Activated CD4-positive, alpha-beta T cell treated with anti-CD3 and anti-CD28 coated beads for 36 hours (primary cell): ENCODE results near the gene UBE2O. TPM values are rescaled to one million over a fixed set of nuclear protein-coding genes. Genes with fewer than 3 reads are reported as not detected.

Source experiments
- ATAC-seq: fragments of 200-7000 bp; cut with Tn5 transposase; one replicate; pipeline ENCODE4 v1.10.0; 2021; ENCODE audit warnings: mild to moderate bottlenecking, moderate library complexity
- CTCF ChIA-PET: fragments of 350-600 bp; sonication (Branson Sonifier 250); formaldehyde crosslinking; loops from one replicate; lab custom pipeline; 2021; ENCODE audit warnings: antibody characterized with exemption; lab: Charles Lee
- POLR2A ChIA-PET: fragments of 350-600 bp; sonication (Branson Sonifier 250); formaldehyde crosslinking; loops from one replicate; lab custom pipeline; 2021; ENCODE audit warnings: antibody characterized with exemption, inconsistent platforms; lab: Charles Lee
- DNase-seq: peaks from one replicate; pipeline ENCODE4 v3.0.0-alpha.2; 2020
- H3K27ac Mint-ChIP-seq: one replicate; pipeline ENCODE4 v1.8.0; 2021; ENCODE audit warnings: mixed read lengths
- H3K27me3 Mint-ChIP-seq: one replicate; pipeline ENCODE4 v1.8.0; 2021; ENCODE audit warnings: mixed read lengths
- H3K36me3 Mint-ChIP-seq: one replicate; pipeline ENCODE4 v1.8.0; 2021; ENCODE audit warnings: low read depth, mixed read lengths
- H3K4me1 Mint-ChIP-seq: one replicate; pipeline ENCODE4 v1.8.0; 2021; ENCODE audit warnings: mixed read lengths
- H3K4me3 Mint-ChIP-seq: one replicate; pipeline ENCODE4 v1.8.0; 2021; ENCODE audit warnings: mild to moderate bottlenecking, moderate library complexity, mixed read lengths
- H3K9me3 Mint-ChIP-seq: one replicate; pipeline ENCODE4 v1.8.0; 2021; ENCODE audit warnings: low read depth, mixed read lengths
- intact Hi-C, 2 experiments: fragments of 100-400 bp; cut with DNase I in 1 of 2; cut with micrococcal nuclease in 1 of 2; formaldehyde crosslinking; loops; one replicate each; pipeline versions ENCODE4 v1.14.2 to v1.15.1; 2022 to 2024; cut with DNase I, micrococcal nuclease
- total RNA-seq, 2 experiments: library from RNA; stranded (reverse); gene quantifications; one replicate each; pipeline ENCODE4 v1.2.3, GENCODE V29; 2021

Gene UBE2O
- total RNA-seq, 2 experiments from 2014 or later = 28.1 to 30.7 TPM

GRCh38 chr17:76484228-76484725 is 31.3 kb upstream of the UBE2O start:
- DNase-seq = no peak
- peaks cover 6% of the 10 kb centered on the region for H3K36me3 Mint-ChIP-seq
- CTCF ChIA-PET = no interaction called here
- no peaks in the 10 kb centered on the region for H3K27me3 Mint-ChIP-seq
- no peak overlapping the region for H3K4me3 Mint-ChIP-seq
- no peaks in the 10 kb centered on the region for H3K4me1 Mint-ChIP-seq
- no peaks in the 10 kb centered on the region for H3K9me3 Mint-ChIP-seq
- intact Hi-C loops = no loop called here
- no peak overlapping the region for H3K27ac Mint-ChIP-seq
- no peak for ATAC-seq
- POLR2A ChIA-PET = no interaction called here

DNA sequence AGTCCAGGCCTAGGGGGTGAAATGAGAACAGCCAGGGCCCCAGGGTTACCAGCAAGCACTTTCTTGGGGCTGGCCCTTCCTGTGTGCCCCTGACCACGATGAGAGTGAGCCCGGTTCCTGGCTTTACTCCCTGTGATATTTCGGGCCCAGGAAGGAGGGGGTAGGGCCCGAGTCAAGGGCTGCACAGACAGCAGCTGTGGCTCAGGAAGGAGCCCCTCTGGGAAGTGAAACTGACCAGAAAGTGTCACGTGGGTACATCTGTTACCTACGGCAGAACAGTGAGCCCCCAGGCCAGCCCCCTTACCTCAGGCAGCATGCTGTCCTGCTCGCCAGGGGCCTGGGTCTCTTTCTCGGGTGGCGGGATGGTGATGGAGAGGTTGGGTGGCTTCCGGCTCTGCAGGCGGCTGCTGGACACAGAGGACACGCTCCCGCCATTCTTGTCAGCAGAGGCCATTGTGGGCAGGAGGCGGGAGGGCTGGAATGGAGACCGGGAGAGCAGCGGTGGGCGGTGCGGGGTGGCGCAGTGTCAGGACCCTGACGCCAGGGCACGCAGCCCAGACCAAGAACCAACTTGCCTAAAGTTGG is 28.2 kb upstream of the UBE2O start:
- Mint-ChIP-seq H3K4me3 (no peak overlapping the region), H3K27me3 (no peaks in the 10 kb centered on the region), H3K36me3 (peaks cover 9% of the 10 kb centered on the region), H3K27ac (no peak overlapping the region), H3K4me1 (no peaks in the 10 kb centered on the region), H3K9me3 (no peaks in the 10 kb centered on the region)
- ChIA-PET CTCF (no interaction called here), POLR2A (no interaction called here)
- intact Hi-C loops = no loop called here
- DNase-seq = no peak
- ATAC-seq = no peak

GRCh38 chr17:76480632-76481031 is 27.7 kb upstream of the UBE2O start:
- ChIA-PET POLR2A (no interaction called here), CTCF (interaction anchor here (0.6 to 1.0 kb wide), 2 partner anchors 58 to 169 kb away, joined by 3 read pairs; no protein-coding TSS in a partner anchor)
- no peak for ATAC-seq
- Mint-ChIP-seq H3K4me1 (no peaks in the 10 kb centered on the region), H3K36me3 (peaks cover 6% of the 10 kb centered on the region), H3K4me3 (no peak overlapping the region), H3K9me3 (no peaks in the 10 kb centered on the region), H3K27ac (no peak overlapping the region), H3K27me3 (no peaks in the 10 kb centered on the region)
- intact Hi-C loops = no loop called here
- no peak for DNase-seq

GRCh38 chr17:76479515-76480060 is 26.6 kb upstream of the UBE2O start:
- peaks cover 9% of the 10 kb centered on the region for H3K36me3 Mint-ChIP-seq
- H3K9me3 Mint-ChIP-seq = no peaks in the 10 kb centered on the region
- no peak overlapping the region for H3K4me3 Mint-ChIP-seq
- no peak for DNase-seq
- intact Hi-C loops = no loop called here
- no peak for ATAC-seq
- H3K27ac Mint-ChIP-seq = no peak overlapping the region
- CTCF ChIA-PET = interaction anchor here (0.5 to 1.0 kb wide), 2 partner anchors 57 to 475 kb away, joined by 3 read pairs; no protein-coding TSS in a partner anchor
- POLR2A ChIA-PET = no interaction called here
- H3K27me3 Mint-ChIP-seq = no peaks in the 10 kb centered on the region
- H3K4me1 Mint-ChIP-seq = no peaks in the 10 kb centered on the region

- H3K27ac Mint-ChIP-seq = no peak overlapping the region
Observed at GRCh38 chr17:76478730-76479514, 26.0 kb upstream of the UBE2O start.

GRCh38 chr17:76478097-76478496 is 25.1 kb upstream of the UBE2O start:
- peaks cover 9% of the 10 kb centered on the region for H3K36me3 Mint-ChIP-seq
- no peak for DNase-seq
- H3K4me1 Mint-ChIP-seq = no peaks in the 10 kb centered on the region
- intact Hi-C loops = no loop called here
- POLR2A ChIA-PET = no interaction called here
- H3K27me3 Mint-ChIP-seq = no peaks in the 10 kb centered on the region
- no peaks in the 10 kb centered on the region for H3K9me3 Mint-ChIP-seq
- no peak overlapping the region for H3K27ac Mint-ChIP-seq
- ATAC-seq = no peak
- CTCF ChIA-PET = no interaction called here
- H3K4me3 Mint-ChIP-seq = no peak overlapping the region

More at GRCh38 chr17:76478730-76479514, 26.0 kb upstream of the UBE2O start:
- H3K4me3 Mint-ChIP-seq = no peak overlapping the region
- intact Hi-C loops = no loop called here
- H3K9me3 Mint-ChIP-seq = no peaks in the 10 kb centered on the region
- ATAC-seq (no peak), DNase-seq (no peak)
- H3K27me3 Mint-ChIP-seq = no peaks in the 10 kb centered on the region
- no peaks in the 10 kb centered on the region for H3K4me1 Mint-ChIP-seq
- CTCF ChIA-PET = interaction anchor here (0.5 kb wide), 1 partner anchor 476 kb away, joined by 3 read pairs; no protein-coding TSS in a partner anchor
- peaks cover 9% of the 10 kb centered on the region for H3K36me3 Mint-ChIP-seq
- POLR2A ChIA-PET = interaction anchor here (0.6 kb wide), 1 partner anchor 50 kb away, joined by 3 read pairs; no protein-coding TSS in a partner anchor

DNA sequence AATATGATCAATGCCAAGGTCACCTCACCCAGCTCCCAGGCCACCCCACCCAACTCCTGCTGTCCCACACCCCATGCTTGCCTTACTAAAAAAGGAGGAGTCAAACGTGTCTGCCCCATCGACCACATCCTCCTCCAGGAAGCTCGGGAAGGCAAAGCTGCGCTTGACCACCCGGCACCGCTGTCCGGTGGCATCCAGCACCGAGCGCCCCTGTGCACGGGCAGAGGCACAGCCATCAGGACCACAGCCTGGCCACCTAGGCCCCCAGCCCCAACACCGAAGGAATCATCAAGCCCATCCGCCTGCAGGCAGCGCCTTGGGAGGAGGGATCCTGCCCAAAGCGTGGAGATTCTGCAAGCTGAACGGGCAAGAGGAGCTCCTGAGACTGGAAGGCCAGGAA is 24.6 kb upstream of the UBE2O start:
- H3K27me3 Mint-ChIP-seq = no peaks in the 10 kb centered on the region
- H3K4me3 Mint-ChIP-seq = no peak overlapping the region
- DNase-seq = no peak
- H3K27ac Mint-ChIP-seq = no peak overlapping the region
- H3K9me3 Mint-ChIP-seq = no peaks in the 10 kb centered on the region
- no peak for ATAC-seq
- ChIA-PET CTCF (no interaction called here), POLR2A (no interaction called here)
- H3K36me3 Mint-ChIP-seq = peaks cover 9% of the 10 kb centered on the region
- intact Hi-C loops = no loop called here
- no peaks in the 10 kb centered on the region for H3K4me1 Mint-ChIP-seq

- Mint-ChIP-seq H3K4me3 (no peak overlapping the region), H3K27me3 (no peaks in the 10 kb centered on the region), H3K9me3 (no peaks in the 10 kb centered on the region), H3K36me3 (peaks cover 9% of the 10 kb centered on the region), H3K27ac (no peak overlapping the region), H3K4me1 (no peaks in the 10 kb centered on the region)
- DNase-seq = no peak
- intact Hi-C loops = no loop called here
- CTCF ChIA-PET = interaction anchor here (0.5 kb wide), 1 partner anchor 460 kb away, joined by 3 read pairs; no protein-coding TSS in a partner anchor
- ATAC-seq = no peak
- POLR2A ChIA-PET = interaction anchor here (0.6 kb wide), 1 partner anchor 22 kb away, joined by 8 read pairs; no protein-coding TSS in a partner anchor
Observed at GRCh38 chr17:76476736-76477135, 23.8 kb upstream of the UBE2O start.

GRCh38 chr17:76475302-76475701 is 22.4 kb upstream of the UBE2O start:
- Mint-ChIP-seq H3K4me1 (no peaks in the 10 kb centered on the region), H3K4me3 (no peak overlapping the region), H3K27ac (no peak overlapping the region), H3K36me3 (peaks cover 12% of the 10 kb centered on the region), H3K27me3 (no peaks in the 10 kb centered on the region), H3K9me3 (no peaks in the 10 kb centered on the region)
- intact Hi-C loops = no loop called here
- ChIA-PET POLR2A (no interaction called here), CTCF (interaction anchor here (0.9 to 1.2 kb wide), 2 partner anchors 17 to 206 kb away, joined by 3 read pairs; no protein-coding TSS in a partner anchor)
- DNase-seq (no peak), ATAC-seq (no peak)

DNA sequence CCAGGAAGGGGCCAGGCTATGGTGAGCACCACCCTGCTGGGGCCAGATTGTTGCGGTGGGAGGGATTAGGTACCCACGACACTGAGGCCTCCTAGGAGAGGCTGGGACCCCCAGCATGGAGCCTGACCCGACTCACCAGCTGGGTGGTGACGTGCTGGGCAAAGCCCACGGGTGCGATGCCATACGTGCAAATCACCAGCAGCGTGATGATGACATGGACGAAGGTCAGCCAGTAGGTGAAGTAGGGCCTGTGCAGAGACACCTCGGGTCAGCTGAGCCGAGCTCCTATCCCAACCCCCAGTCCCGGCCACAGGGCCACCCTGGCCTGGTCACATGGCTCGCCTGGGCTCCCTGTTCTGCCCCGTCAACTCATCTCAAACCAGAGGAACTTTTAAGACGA is 21.9 kb upstream of the UBE2O start:
- no peak for ATAC-seq
- peaks cover 12% of the 10 kb centered on the region for H3K36me3 Mint-ChIP-seq
- ChIA-PET CTCF (interaction anchor here (0.7 to 1.2 kb wide), 3 partner anchors 18 to 207 kb away, joined by 3 to 4 read pairs (median 3); no protein-coding TSS in a partner anchor), POLR2A (no interaction called here)
- no peaks in the 10 kb centered on the region for H3K9me3 Mint-ChIP-seq
- H3K4me1 Mint-ChIP-seq = no peaks in the 10 kb centered on the region
- H3K27me3 Mint-ChIP-seq = no peaks in the 10 kb centered on the region
- no peak overlapping the region for H3K4me3 Mint-ChIP-seq
- DNase-seq = no peak
- intact Hi-C loops = no loop called here
- no peak overlapping the region for H3K27ac Mint-ChIP-seq

DNA sequence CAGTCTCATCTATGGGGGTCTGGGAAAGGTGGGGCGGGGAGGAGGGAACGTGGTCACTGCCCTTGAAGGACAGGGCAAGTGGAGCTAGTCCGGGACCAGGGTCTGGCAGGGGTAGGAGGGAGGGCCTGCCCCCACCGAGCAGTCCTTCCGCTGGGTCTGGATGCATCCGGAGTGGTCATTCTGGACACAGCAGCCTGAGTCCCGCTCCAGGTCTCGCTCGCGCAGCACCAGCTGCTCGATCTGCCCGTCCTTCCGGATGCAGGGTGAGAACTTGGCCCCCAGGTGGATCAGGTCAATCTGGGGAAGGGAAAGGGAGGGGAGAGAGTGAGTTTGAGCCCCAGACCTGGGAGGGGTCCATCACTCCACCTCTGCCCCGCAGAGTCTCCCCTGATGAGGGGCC is 21.3 kb upstream of the UBE2O start:
- POLR2A ChIA-PET = no interaction called here
- ATAC-seq (no peak), DNase-seq (no peak)
- CTCF ChIA-PET = interaction anchor here (0.7 kb wide), 1 partner anchor 28 kb away, joined by 4 read pairs; no protein-coding TSS in a partner anchor
- intact Hi-C loops = no loop called here
- Mint-ChIP-seq H3K27ac (no peak overlapping the region), H3K27me3 (no peaks in the 10 kb centered on the region), H3K4me1 (no peaks in the 10 kb centered on the region), H3K4me3 (no peak overlapping the region), H3K9me3 (no peaks in the 10 kb centered on the region), H3K36me3 (peaks cover 12% of the 10 kb centered on the region)
